GM19240 (cell line): ENCODE data around the gene USP11.
"Not testable (repeated sequence)": the region's sequence is repeated elsewhere in the genome, so short reads cannot be mapped to it uniquely, and the experiment has no call there.

ENCODE experiments used
- DNase-seq: peaks from one replicate; pipeline ENCODE4 v3.0.0; 2011; ENCODE audit warnings: low spot score; ENCODE audit not compliant: insufficient read length

The USP11 gene

DNA sequence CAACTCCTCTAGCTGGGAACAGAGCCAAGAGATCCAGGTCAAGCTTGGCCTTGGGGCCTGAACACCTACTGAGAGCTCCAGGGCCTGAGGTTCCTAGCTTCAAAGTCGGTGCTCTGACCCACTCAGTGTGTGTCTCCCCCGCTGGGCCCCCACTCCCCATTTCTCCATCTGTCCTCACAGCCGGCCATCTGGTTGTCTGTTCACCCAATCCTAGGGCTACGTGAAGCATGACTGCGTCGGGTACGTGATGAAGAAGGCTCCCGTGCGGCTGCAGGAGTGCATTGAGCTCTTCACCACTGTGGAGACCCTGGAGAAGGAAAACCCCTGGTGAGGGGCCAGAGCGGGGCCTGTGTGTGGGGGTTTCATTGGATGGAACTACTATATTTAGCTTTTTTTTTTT is 12.3 kb downstream of the USP11 start:
- no peak for DNase-seq

DNA sequence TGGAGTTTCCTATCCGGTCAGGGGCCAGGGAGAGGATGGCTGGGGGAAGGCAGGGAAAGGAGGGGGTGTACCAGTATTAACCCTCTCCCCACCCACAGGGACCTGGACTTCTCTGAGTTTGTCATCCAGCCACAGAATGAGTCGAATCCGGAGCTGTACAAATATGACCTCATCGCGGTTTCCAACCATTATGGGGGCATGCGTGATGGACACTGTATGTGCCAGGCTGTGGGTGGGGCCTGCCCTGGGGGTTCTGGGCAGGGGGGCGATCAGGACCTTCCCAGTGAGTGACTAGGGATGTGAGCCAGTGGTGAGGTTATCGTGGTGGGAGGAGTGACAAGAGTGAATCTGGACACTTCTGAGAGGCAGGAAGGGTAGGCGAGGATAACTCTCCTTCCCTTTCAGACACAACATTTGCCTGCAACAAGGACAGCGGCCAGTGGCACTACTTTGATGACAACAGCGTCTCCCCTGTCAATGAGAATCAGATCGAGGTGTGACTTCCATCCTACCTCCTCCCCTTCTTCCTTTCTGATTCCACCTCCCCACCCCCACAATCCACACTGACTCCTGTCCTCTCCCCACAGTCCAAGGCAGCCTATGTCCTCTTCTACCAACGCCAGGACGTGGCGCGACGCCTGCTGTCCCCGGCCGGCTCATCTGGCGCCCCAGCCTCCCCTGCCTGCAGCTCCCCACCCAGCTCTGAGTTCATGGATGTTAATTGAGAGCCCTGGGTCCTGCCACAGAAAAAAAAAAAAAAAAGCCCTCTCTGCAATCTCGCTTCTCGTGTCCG is 14.6 kb downstream of the USP11 start:
- DNase-seq: no peak

DNA sequence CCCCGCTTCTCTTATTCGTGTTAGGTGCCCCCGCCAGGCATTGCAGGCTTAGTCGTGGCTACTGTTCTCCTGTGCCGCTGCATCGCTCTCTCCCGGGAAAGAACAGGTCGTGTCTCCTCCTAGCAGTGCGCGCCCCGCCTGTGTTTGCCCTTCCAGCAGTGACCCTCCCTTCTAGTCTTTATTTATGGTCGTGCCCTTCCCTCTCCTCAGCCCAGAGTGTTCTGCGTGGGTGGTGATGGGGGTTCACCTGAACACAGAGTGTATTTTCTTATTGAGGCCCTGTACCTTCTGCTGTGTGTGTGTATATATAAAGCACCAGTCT is 15.2 kb downstream of the USP11 start:
- no peak for DNase-seq

DNA sequence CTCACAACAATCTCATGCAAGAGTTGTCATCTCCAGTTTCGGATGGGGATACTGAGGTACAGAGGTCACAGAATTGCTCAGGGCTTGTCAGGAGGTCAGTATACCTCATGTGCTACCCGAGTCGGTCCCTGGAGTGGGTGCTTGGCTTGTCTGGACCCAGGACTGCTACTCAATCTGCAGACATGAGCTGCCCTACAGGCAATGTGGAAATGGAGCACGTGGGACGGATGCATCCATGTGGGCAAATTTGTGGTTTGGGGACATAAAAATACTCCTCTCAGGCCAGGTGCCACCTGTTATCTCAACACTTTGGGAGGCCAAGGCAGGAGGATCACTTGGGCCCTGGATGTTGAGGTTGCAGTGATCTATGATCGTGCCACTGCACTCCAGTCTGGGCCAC is 15.8 kb downstream of the USP11 start:
- no peak for DNase-seq

DNA sequence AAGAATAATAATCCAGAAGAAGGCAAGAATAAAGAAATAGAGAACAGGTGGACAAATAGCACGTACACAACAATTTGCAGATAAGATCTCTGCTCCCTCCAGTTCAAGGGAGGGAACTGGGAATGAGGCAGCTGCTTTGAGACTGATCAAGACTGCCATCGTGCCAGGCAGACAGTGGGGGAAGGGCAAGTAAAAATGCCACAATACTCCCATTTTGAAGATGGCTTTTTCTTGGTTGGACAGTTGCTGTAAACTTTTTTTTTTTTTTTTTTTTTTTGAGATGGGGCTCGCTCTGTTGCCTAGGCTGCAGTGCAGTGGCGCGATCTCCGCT is 17.2 kb downstream of the USP11 start:
- DNase-seq: no peak

DNA sequence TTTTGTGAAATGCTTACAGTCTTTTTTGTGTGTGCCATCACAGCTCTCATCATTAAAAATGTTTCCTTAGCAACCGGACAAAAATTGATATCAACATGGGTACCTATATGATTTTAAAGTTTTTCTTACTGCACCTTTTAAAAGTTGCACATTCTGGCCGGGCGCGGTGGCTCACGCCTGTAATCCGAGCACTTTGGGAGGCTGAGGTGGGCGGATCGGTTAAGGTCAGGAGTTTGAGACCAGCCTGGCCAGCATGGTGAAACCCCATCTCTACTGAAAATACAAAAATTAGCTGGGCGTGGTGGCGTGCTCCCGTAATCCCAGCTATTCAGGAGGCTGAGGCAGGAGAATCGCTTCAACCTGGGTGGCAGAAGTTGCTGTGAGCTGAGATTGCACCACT is 24.8 kb downstream of the USP11 start:
- DNase-seq: not testable (repeated sequence)

DNA sequence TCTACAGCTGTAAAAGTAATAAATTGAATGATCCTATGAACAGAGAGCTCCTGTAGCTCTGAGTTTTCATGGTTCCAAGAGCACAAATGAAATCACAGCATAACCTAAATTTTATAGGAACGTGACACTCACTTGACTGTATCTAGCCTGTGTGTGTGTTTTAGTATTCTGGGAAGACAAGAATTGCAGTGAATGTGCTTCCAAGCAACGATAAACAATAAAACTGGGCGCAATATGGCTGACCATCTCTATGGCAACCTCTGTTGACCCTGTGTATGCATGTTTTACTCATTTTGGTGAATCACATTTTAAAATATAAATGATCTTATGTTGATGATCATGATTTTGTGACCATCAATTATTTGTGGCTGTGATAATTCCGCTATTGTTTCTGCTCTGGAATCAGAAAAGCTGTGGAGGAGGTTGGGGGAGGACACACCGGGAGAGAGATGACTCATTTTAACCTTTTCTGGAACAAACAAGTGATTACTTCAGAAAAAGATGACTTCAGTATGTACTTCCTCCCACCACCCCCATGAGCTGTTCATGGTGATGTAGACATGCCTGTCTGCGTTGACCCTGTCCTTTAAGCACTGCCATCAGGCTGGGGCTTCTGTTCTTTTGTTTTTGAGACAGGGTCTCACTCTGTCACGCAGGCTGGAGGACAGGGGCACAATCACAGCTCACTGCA is 31.8 kb downstream of the USP11 start:
- no peak for DNase-seq

DNA sequence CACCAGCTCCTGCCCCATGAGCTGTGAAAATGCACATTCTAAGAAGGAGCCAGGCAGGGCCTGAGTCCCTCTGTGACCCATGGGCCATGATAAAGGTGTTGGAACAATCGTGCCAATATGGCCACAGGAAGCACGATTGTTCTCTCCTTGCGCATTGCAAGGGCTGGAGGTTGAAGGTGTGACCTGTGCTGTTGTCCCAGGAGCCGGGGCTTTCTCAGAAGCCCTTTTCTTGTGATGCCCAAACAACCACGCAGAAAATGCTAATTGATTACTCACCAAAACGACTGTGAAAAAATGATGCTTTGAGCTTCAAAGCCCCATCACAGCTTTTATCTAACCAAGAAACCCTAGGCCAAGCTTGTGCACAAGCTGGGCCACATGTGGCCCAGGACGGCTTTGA is 33.8 kb downstream of the USP11 start:
- DNase-seq: no peak

DNA sequence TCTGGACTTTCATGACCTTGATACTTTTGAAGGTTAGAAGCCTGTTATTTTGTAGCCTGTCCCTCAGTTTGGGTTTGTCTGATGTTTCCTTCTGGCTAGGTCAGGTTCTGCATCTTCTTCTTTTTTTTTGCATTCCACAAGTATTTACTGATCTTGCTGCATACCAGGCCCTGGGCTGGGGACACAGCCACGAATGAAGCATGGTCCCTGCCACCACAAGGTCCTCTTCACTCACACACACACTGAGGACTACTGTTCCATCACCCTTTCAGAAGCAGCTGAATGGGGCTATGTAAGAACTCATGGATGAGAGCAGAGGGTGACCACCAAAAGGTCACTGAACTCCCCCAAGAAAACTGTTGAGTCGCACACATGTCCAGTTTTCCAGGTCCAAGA is 39.2 kb downstream of the USP11 start:
- DNase-seq: no peak

DNA sequence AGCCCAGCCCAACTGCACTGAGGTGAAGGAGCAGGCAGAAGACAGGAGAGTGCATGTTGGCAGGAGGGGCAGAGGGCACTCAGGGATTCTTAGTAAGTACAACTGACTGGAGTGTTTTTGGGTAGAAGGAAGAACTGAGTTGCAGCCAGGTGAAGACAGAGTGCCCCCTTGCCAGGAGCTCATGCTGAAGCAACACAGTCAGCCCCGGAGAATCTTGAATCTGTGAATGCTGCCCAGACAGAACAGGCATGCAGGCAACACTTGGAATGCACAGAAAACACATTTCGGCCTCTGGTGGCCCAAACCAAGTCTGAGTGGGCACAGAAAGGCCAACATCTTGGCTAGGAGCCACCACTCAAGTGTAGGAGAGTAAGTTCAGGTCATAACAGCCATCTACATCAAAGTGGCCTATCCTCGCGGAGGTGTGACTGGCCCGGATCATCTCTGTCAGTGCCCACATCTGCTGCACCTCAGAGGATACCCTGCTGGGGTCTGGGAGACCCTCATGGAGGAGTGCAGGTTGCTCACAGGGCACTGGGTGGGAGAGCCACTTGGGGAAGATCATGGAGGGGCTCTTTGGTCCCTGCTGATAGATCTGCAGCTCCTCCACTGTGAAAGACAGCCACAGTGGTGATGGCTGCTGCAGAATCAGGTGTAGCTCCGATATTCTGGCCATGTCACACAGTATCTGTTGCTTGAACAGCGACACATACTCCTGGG is 40.4 kb downstream of the USP11 start:
- no peak for DNase-seq

DNA sequence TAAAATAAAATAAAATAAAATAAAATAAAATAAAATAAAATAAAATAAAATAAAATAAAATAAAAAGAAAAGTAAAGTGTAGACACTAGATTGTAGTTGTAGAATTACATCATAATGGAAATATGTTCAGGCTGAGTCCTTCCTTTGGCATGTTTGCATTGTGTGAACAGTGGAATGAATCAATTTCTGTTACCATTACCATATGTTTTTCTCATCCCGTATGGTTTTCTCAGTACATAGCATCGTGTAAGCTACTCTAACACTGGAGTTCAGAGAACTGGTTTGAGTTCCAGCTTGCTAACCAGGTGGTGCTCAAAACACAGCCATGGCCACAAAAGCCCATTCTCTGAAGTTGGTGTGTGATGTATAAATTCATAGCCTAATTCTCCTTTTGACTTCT is 45.9 kb downstream of the USP11 start:
- no peak for DNase-seq

DNA sequence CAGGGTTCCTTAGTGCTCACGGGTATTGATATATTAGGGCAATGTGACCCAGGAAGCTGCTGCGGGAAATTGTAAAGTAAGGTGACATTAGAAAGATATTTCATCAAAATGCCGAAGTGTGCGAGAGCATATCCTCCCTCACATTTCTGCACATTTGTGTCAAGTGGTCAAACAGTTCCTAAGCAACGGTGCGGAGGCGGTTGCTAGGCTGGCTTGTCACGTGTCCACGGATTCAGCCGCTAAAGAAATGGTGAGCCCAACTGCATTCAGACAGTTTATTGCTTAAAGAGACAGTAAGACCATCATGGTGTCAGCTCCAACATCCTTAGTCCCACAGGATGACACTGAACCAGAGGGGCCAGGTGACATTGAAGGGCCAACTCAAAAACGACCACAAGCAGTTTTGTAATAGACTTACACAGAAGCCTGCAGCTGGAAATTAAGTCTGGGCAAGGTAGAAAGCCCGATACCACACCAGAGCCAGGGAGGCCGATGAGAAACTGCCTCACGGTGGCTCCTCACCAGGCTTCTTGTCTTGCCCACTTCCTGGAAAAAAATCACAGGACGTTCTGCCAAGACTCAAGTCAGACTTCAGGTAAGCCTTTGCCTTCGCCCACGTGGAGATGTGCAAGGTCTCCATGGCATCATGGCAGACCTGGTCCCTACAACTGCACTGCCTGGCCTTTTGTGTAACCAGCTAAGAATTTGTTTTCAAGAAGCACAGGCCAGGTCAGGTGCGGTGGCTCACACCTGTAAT is 50.4 kb downstream of the USP11 start:
- DNase-seq: no peak

DNA sequence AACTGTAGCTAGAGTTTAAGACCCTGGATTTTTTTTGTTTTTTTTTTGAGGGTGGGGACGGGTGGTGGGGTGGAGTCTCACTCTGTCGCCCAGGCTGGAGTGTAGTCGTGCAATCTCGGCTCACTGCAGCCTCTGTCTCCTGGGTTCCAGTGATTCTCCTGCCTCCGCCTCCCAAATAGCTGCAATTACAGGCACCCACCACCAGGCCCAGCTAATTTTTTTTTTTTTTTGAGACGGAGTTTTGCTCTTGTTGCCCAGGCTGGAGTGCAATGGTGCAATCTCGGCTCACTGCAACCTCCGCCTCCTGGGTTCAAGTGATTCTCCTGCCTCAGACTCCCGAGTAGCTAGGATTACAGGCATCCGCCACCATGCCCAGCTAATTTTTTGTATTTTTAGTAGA is 51.8 kb downstream of the USP11 start:
- DNase-seq: not testable (repeated sequence)

DNA sequence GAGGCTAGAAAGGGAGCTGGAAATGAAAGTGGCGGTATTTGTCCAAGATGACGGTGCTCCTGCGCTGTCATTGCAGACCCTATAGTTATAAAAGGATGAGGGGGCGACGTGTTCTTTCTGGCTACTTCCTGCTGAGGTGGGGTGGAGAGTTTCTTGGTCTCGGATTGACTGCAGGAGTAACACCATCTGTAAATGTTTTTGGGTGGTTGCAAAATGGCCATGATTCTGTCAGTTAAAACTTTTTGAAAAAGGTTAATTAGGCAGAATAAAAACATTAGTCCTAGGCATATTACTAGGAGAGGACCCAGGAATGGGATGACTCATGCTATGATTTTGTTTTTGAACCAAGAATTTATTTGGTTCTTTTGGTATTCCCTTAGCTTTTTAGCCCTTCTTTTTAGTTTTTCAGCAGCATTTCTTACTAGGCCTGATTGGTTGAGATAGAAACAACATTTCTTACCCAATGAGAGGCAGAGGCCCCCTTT is 53.1 kb downstream of the USP11 start:
- DNase-seq: no peak

DNA sequence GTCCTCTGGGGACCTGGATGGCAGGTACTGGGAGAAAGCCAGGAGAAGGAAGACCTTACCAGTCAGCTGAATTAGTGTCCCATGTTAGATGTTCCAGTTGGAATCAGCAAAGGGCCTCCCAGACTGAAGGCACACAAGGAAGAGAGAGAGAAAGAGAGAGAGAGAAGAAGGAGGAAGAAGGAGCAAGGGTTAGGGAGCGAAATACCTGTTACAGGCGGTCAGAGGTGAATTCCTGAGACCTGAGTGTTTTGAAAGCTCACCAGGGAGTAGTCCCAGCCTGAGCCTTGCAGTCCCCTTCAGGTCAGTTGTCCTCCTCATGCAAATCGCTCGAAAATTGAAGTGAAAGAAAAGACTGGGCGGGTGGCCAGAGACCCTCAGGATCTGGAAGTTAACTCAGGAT is 60.3 kb downstream of the USP11 start:
- no peak for DNase-seq

DNA sequence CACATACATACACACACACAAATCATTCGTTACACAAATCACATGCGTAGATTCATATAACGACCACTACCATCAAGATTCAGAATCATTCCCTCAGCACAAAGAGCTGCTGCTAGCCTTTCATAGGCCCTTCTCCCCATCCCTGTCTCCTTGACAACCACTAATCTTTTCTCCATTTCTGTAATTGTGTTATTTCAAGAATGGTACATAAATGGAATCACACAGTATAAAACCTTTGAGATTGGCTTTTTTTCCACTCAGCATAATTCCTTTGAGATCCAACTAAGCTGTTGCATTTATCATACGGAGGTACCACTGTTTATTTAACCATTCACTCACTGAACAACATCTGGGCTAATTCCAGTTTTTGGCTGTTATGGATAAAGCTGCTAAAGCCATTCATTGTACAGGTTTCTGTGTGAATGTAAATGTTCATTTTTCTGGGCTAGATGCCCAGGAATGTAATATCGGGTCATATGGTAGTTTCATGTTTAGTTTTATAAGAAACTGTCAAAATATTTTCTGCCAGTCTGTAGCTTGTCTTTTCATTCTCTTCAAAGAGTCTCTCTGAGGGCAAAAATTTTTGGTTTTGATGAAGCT is 64.1 kb downstream of the USP11 start:
- DNase-seq: no peak

DNA sequence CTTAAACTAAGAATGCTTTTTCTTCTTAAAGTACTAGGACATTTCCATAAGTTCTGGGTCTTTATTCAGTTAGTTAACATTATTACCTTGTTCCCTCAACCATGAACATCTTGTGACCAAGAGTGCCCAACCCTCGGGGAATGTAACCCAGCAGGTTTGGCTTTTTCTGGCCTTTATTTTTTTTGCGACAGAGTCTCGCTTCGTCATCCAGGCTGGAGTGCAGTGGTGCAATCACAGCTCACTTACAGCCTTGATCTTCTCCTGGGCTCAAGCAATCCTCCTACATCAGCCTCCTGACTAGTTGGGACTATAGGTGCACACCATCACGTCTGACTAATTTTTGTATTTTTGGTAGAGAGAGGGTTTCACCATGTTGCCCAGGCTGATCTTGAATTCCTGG is 65.1 kb downstream of the USP11 start:
- no peak for DNase-seq
